SK-N-SH (cell line): ENCODE results near the gene CFAP20DC. TPM values are rescaled to one million over a fixed set of nuclear protein-coding genes. Genes with fewer than 3 reads are reported as not detected.

Source experiments
- CTCF ChIA-PET: fragments of 300-600, 350-600 bp; formaldehyde crosslinking; extraction: SDS; loops from one replicate; lab custom pipeline; 2021; lab: Yijun Ruan, JAX
- POLR2A ChIA-PET: fragments of 350-600 bp; sonication (Branson Sonifier 250); formaldehyde crosslinking; extraction: SDS; loops from one replicate; lab custom pipeline; 2020; ENCODE audit warnings: antibody characterized with exemption, inconsistent platforms; lab: Yijun Ruan, JAX
- DNase-seq: peaks from one replicate; pipeline ENCODE4 v3.0.0; 2012
- H2AFZ ChIP-seq: fragments of 200-600 bp; sonication (generic); 2 replicates; pipeline ENCODE4 v1.8.1; 2016; ENCODE audit warnings: antibody characterized with exemption, mild to moderate bottlenecking, low read depth
- H3F3A ChIP-seq: fragments of 200-600 bp; sonication (generic); replicated peaks from 2 replicates; pipeline ENCODE3; 2016; ENCODE audit warnings: antibody characterized with exemption, mild to moderate bottlenecking; ENCODE audit not compliant: insufficient read depth
- H3K27ac ChIP-seq, 2 experiments: fragments of 200-500 bp in 1 of 2; fragments of 200-600 bp in 1 of 2; sonication (Bioruptor generic) in 1 of 2; sonication (generic), shearing (Covaris generic) in 1 of 2; 2 replicates each; pipeline versions ENCODE4 v1.5.1 to v1.6.1; 2014 to 2016; ENCODE audit warnings: low read depth in 2 of 2, inconsistent platforms in 1 of 2, low read length in 1 of 2, mild to moderate bottlenecking in 1 of 2, mixed read lengths in 1 of 2
- H3K27me3 ChIP-seq: fragments of 200-600 bp; sonication (generic), shearing (Covaris generic); 2 replicates; pipeline ENCODE4 v1.6.1; 2016; ENCODE audit warnings: mixed run types; ENCODE audit not compliant: insufficient read depth
- H3K36me3 ChIP-seq, 2 experiments: fragments of 200-500 bp in 1 of 2; fragments of 200-600 bp in 1 of 2; sonication (Bioruptor generic) in 1 of 2; sonication (generic) in 1 of 2; replicated peaks in 1 of 2; 2 replicates each; pipeline versions ENCODE3 to v1.5.1; 2014 to 2016; ENCODE audit warnings: low read length in 1 of 2, mild to moderate bottlenecking in 1 of 2; ENCODE audit not compliant: insufficient read depth in 2 of 2, control insufficient read depth in 1 of 2
- H3K4me1 ChIP-seq, 2 experiments: fragments of 200-500 bp in 1 of 2; fragments of 200-600 bp in 1 of 2; sonication (Bioruptor generic) in 1 of 2; sonication (generic), shearing (Covaris generic) in 1 of 2; 2 replicates each; pipeline versions ENCODE4 v1.5.1 to v1.6.1; 2014 to 2016; ENCODE audit warnings: low read depth in 1 of 2, low read length in 1 of 2, mixed run types in 1 of 2; ENCODE audit not compliant: insufficient read depth in 2 of 2, control insufficient read depth in 1 of 2
- H3K4me2 ChIP-seq: fragments of 200-600 bp; sonication (generic), shearing (Covaris generic); 2 replicates; pipeline ENCODE4 v1.6.1; 2017; ENCODE audit warnings: mixed run types
- H3K4me3 ChIP-seq, 2 experiments: fragments of 200-500 bp in 1 of 2; fragments of 200-600 bp in 1 of 2; sonication (Bioruptor generic) in 1 of 2; sonication (generic), shearing (Covaris generic) in 1 of 2; 2 replicates each; pipeline versions ENCODE4 v1.5.1 to v1.8.1; 2014 to 2016; ENCODE audit warnings: low read depth in 2 of 2, inconsistent platforms in 1 of 2, low read length in 1 of 2, mild to moderate bottlenecking in 1 of 2, mixed read lengths in 1 of 2, moderate library complexity in 1 of 2
- H3K79me2 ChIP-seq: fragments of 200-600 bp; sonication (generic); 2 replicates; pipeline ENCODE4 v1.8.1; 2017; ENCODE audit warnings: mild to moderate bottlenecking; ENCODE audit not compliant: insufficient read depth
- H3K9ac ChIP-seq: fragments of 200-600 bp; sonication (generic); 2 replicates; pipeline ENCODE4 v1.6.1; 2017; ENCODE audit warnings: mixed run types
- H3K9me2 ChIP-seq: fragments of 200-600 bp; sonication (generic); 2 replicates; pipeline ENCODE4 v1.6.1; 2017; ENCODE audit warnings: mixed run types
- H3K9me3 ChIP-seq: fragments of 200-600 bp; sonication (generic); 2 replicates; pipeline ENCODE4 v1.6.1; 2017; ENCODE audit warnings: mixed run types, mild to moderate bottlenecking, moderate library complexity
- H4K20me1 ChIP-seq: fragments of 200-600 bp; sonication (generic); 2 replicates; pipeline ENCODE4 v1.6.1; 2017; ENCODE audit warnings: mild to moderate bottlenecking, mixed run types; ENCODE audit not compliant: insufficient read depth
- ELF1 ChIP-seq: IDR thresholded peaks from 2 replicates; pipeline ENCODE4 v1.4.0; 2012
- EP300 ChIP-seq, 2 experiments: IDR thresholded peaks; 2 replicates each; pipeline versions ENCODE4 v1.4.0 to v1.6.1; 2012; ENCODE audit warnings: borderline replicate concordance in 1 of 2, low read depth in 1 of 2, low read length in 1 of 2
- EZH2phosphoT487 ChIP-seq: fragments of 200-600 bp; sonication (generic); IDR thresholded peaks from 2 replicates; pipeline ENCODE4 v1.6.1; 2017; ENCODE audit warnings: low read depth, mixed run types, mild to moderate bottlenecking, antibody characterized with exemption, moderate library complexity, borderline replicate concordance
- FOSL2 ChIP-seq: IDR thresholded peaks from 2 replicates; pipeline ENCODE4 v1.4.0; 2012; ENCODE audit warnings: low read depth, mild to moderate bottlenecking, moderate library complexity, borderline replicate concordance
- FOXM1 ChIP-seq: IDR thresholded peaks from 2 replicates; pipeline ENCODE4 v1.4.0; 2012; ENCODE audit warnings: low read depth, mild to moderate bottlenecking
- GATA2 ChIP-seq: sonication (generic); formaldehyde crosslinking; IDR thresholded peaks from 2 replicates; pipeline ENCODE4 v1.5.0; 2020; ENCODE audit warnings: mild to moderate bottlenecking, missing genetic modification reagents
- JUND ChIP-seq: IDR thresholded peaks from 2 replicates; pipeline ENCODE4 v1.4.0; 2012
- MEF2A ChIP-seq: IDR thresholded peaks from 2 replicates; pipeline ENCODE4 v1.4.0; 2012; ENCODE audit warnings: low read depth, borderline replicate concordance
- RAD21 ChIP-seq: IDR thresholded peaks from 2 replicates; pipeline ENCODE4 v1.6.1; 2012; ENCODE audit warnings: mild to moderate bottlenecking, low read length
- TAF1 ChIP-seq: IDR thresholded peaks from 2 replicates; pipeline ENCODE4 v1.6.1; 2012; ENCODE audit warnings: low read depth, mild to moderate bottlenecking, low read length, moderate library complexity, borderline replicate concordance
- TCF12 ChIP-seq: IDR thresholded peaks from 2 replicates; pipeline ENCODE4 v1.4.0; 2012
- WGBS: methylation state at CpG from one replicate; pipeline ENCODE4 v1.1.6; 2017; ENCODE audit warnings: low lambda C conversion rate; 5-methylcytosine and 5-hydroxymethylcytosine counted together
- polyA plus RNA-seq, 3 experiments: library from polyadenylated mRNA; depleted of rRNA; stranded (reverse); fragments of >200 nt; gene quantifications; 2 replicates each; pipeline ENCODE4 v1.2.3, GENCODE V29; 2012
- TF ChIP-seq, protein P1 (sequence below): IDR thresholded peaks from 2 replicates; pipeline ENCODE4; 2012
- TF ChIP-seq, protein P2 (sequence below): fragments of 150-350 bp; IDR thresholded peaks from 2 replicates; pipeline ENCODE4 v1.6.1; 2017; ENCODE audit warnings: antibody characterized with exemption, low read length, low read depth, borderline replicate concordance
- TF ChIP-seq, protein P3 (sequence below): fragments of 200-600 bp; sonication (generic); IDR thresholded peaks from 2 replicates; pipeline ENCODE4 v1.6.1; 2017; ENCODE audit warnings: antibody characterized with exemption, mild to moderate bottlenecking, moderate library complexity
- TF ChIP-seq, protein P4 (sequence below): fragments of 150-350 bp; IDR thresholded peaks from 2 replicates; pipeline ENCODE4 v1.6.1; 2016; ENCODE audit warnings: mild to moderate bottlenecking, low read depth, low read length

The CFAP20DC gene
- polyA plus RNA-seq, 1 of the 3 experiments (the other 2 are of a cell fraction) = 1.8 TPM

DNA sequence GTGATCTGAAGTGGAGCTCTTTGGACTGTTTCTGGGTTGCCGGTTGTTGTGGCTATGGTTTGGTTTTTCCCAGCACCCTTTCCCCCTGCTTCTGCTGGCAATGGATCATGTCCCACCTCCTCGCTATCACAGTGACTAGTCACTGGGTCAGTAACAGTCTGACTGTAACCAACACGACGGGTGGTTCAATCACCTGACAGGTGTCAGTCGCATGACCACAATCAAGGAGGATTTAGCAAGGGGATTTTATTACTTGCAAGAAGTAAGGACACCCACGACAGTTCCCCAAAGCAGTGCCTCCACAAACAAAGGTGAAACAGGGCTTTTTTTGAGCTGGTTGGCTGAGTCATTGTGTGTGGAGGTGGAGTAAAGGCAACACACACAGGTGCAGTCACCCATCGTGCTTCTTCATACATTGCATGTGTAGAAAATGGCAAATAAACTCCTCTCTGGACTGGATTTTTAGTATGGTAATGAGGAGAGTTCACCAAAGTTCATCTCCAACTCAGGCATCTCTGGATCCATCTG is 324.4 kb downstream of the CFAP20DC start:
- POLR2A ChIA-PET = no interaction called here
- Histone ChIP-seq H3K27ac (no peak overlapping the region), H2AFZ (no peak overlapping the region), H3K9ac (no peak overlapping the region), H4K20me1 (no peaks in the 10 kb centered on the region), H3K79me2 (no peaks in the 10 kb centered on the region), H3K4me1 (peaks cover 0 to 13% of the 10 kb centered on the region in 2 experiments; a peak in 2 of 4 replicates), H3K4me3 (no peak overlapping the region), H3K36me3 (no peaks in the 10 kb centered on the region), H3K9me3 (no peaks in the 10 kb centered on the region), H3K4me2 (no peak overlapping the region), H3K9me2 (no peaks in the 10 kb centered on the region), H3F3A (no peaks in the 10 kb centered on the region), H3K27me3 (no peaks in the 10 kb centered on the region)
- CTCF ChIA-PET = no interaction called here
- WGBS = 36% methylated on average over 7 of the region's 7 CpGs
- TF ChIP-seq FOSL2 = no peak
- TF ChIP-seq, protein P1, sequence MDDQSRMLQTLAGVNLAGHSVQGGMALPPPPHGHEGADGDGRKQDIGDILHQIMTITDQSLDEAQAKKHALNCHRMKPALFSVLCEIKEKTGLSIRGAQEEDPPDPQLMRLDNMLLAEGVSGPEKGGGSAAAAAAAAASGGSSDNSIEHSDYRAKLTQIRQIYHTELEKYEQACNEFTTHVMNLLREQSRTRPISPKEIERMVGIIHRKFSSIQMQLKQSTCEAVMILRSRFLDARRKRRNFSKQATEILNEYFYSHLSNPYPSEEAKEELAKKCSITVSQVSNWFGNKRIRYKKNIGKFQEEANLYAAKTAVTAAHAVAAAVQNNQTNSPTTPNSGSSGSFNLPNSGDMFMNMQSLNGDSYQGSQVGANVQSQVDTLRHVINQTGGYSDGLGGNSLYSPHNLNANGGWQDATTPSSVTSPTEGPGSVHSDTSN = no peak
- no peak for TF ChIP-seq TCF12
- no peak for TF ChIP-seq EP300 (IDR thresholded peaks at IDR 0.05; ENCODE audit: borderline replicate concordance in 1 of 2, low read depth in 1 of 2, low read length in 1 of 2)
- TF ChIP-seq, protein P2, sequence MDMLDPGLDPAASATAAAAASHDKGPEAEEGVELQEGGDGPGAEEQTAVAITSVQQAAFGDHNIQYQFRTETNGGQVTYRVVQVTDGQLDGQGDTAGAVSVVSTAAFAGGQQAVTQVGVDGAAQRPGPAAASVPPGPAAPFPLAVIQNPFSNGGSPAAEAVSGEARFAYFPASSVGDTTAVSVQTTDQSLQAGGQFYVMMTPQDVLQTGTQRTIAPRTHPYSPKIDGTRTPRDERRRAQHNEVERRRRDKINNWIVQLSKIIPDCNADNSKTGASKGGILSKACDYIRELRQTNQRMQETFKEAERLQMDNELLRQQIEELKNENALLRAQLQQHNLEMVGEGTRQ = no peak
- TF ChIP-seq FOXM1 = no peak
- TF ChIP-seq GATA2 = no peak
- TF ChIP-seq, protein P3, sequence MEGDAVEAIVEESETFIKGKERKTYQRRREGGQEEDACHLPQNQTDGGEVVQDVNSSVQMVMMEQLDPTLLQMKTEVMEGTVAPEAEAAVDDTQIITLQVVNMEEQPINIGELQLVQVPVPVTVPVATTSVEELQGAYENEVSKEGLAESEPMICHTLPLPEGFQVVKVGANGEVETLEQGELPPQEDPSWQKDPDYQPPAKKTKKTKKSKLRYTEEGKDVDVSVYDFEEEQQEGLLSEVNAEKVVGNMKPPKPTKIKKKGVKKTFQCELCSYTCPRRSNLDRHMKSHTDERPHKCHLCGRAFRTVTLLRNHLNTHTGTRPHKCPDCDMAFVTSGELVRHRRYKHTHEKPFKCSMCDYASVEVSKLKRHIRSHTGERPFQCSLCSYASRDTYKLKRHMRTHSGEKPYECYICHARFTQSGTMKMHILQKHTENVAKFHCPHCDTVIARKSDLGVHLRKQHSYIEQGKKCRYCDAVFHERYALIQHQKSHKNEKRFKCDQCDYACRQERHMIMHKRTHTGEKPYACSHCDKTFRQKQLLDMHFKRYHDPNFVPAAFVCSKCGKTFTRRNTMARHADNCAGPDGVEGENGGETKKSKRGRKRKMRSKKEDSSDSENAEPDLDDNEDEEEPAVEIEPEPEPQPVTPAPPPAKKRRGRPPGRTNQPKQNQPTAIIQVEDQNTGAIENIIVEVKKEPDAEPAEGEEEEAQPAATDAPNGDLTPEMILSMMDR = no peak
- TF ChIP-seq EZH2phosphoT487 = no peak
- no peak for TF ChIP-seq JUND
- TF ChIP-seq ELF1 = no peak
- no peak for TF ChIP-seq MEF2A
- no peak for TF ChIP-seq TAF1
- TF ChIP-seq RAD21 = no peak
- TF ChIP-seq, protein P4, sequence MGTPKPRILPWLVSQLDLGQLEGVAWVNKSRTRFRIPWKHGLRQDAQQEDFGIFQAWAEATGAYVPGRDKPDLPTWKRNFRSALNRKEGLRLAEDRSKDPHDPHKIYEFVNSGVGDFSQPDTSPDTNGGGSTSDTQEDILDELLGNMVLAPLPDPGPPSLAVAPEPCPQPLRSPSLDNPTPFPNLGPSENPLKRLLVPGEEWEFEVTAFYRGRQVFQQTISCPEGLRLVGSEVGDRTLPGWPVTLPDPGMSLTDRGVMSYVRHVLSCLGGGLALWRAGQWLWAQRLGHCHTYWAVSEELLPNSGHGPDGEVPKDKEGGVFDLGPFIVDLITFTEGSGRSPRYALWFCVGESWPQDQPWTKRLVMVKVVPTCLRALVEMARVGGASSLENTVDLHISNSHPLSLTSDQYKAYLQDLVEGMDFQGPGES = no peak
- no peak for DNase-seq
